ENCODE measurements around the gene MOAP1. TPM values are rescaled to one million over a fixed set of nuclear protein-coding genes. Genes with fewer than 3 reads are reported as not detected.
A peak's percentile ranks its signal among the peaks of the same experiment; 100 is the strongest.
"Not testable (repeated sequence)": the region's sequence is repeated elsewhere in the genome, so short reads cannot be mapped to it uniquely, and the experiment has no call there.

MOAP1 gene
- polyA plus RNA-seq (2011; rRNA removed) (16.7 and 21.0 TPM in 2 replicates), polyA minus RNA-seq (2011; rRNA and poly(A)+ RNA removed) (5.8 and 7.4 TPM in 2 replicates)

GRCh38 chr14:93184391-93185348 is at the start of gene MOAP1, which contains the start of gene LYSET:
Gene MOAP1, minus strand, starts transcription at chr14:93184897. Its CDS starts 655 bp downstream, at chr14:93184242.
Gene LYSET, plus strand, starts transcription at chr14:93185317. Its CDS starts 89 bp downstream, at chr14:93185406.
- no peaks in the 10 kb centered on the region for H3K9me3 ChIP-seq (ENCODE audit: control insufficient read depth, insufficient read depth, low read length)
- ChIA-PET CTCF (interaction anchor here (0.9 to 3.8 kb wide), 4 partner anchors 16 to 358 kb away, joined by 3 to 13 read pairs (median 6); partner anchors contain the start of genes GON7 and UBR7), POLR2A (interaction anchor here (0.6 to 1.9 kb wide), 6 partner anchors 10 to 216 kb away, joined by 3 to 12 read pairs (median 6); partner anchors contain the start of genes GON7, ITPK1 and UBR7)
- peak; percentile 36 for DNase-seq (ENCODE audit: low read depth, low spot score)
- H3K27ac ChIP-seq (ENCODE audit: low read depth, low read length) = peak within 1 kb of the TSS; percentile 69
- TF ChIP-seq CTCF (IDR thresholded peaks at IDR 0.05; ENCODE audit: low read depth, low read length) = no peak
- H3K27me3 ChIP-seq (ENCODE audit: control insufficient read depth, insufficient read depth, low read length) = no peaks in the 10 kb centered on the region
- peak within 1 kb of the TSS; percentile 98 for H3K4me3 ChIP-seq (ENCODE audit: low read depth, low read length)

- DNase-seq (ENCODE audit: low read depth, low spot score); H3K27ac ChIP-seq (ENCODE audit: low read depth, low read length); H3K27me3 ChIP-seq (ENCODE audit: control insufficient read depth, insufficient read depth, low read length); H3K9me3 ChIP-seq (ENCODE audit: control insufficient read depth, insufficient read depth, low read length); POLR2A ChIA-PET; H3K4me3 ChIP-seq (ENCODE audit: low read depth, low read length): not testable (repeated sequence)
- CTCF ChIA-PET = interaction anchor here (1.5 kb wide), 1 partner anchor 14 kb away, joined by 6 read pairs; no protein-coding TSS in a partner anchor
Measured at GRCh38 chr14:93233078-93233477, 48.4 kb upstream of the MOAP1 start.

GRCh38 chr14:93232159-93232558 is 47.5 kb upstream of the MOAP1 start:
- no peak for DNase-seq (ENCODE audit: low read depth, low spot score)
- no peak for TF ChIP-seq CTCF (IDR thresholded peaks at IDR 0.05; ENCODE audit: low read depth, low read length)
- POLR2A ChIA-PET = interaction anchor here (0.8 to 2.0 kb wide), 2 partner anchors 9 to 24 kb away, joined by 3 to 4 read pairs; no protein-coding TSS in a partner anchor
- H3K4me3 ChIP-seq (ENCODE audit: low read depth, low read length) = peak overlapping the region; percentile 73; the same call in 1 of the 2 replicates
- no peaks in the 10 kb centered on the region for H3K27me3 ChIP-seq (ENCODE audit: control insufficient read depth, insufficient read depth, low read length)
- peak overlapping the region; percentile 21 for H3K27ac ChIP-seq (ENCODE audit: low read depth, low read length)
- no peaks in the 10 kb centered on the region; the same call in 1 of the 2 replicates for H3K9me3 ChIP-seq (ENCODE audit: control insufficient read depth, insufficient read depth, low read length)
- CTCF ChIA-PET = interaction anchor here (1.5 kb wide), 1 partner anchor 13 kb away, joined by 6 read pairs; no protein-coding TSS in a partner anchor

- TF ChIP-seq CTCF (IDR thresholded peaks at IDR 0.05; ENCODE audit: low read depth, low read length) = no peak
- ChIA-PET POLR2A (interaction anchor here (0.8 to 2.0 kb wide), 2 partner anchors 9 to 24 kb away, joined by 3 to 4 read pairs; no protein-coding TSS in a partner anchor), CTCF (interaction anchor here (0.6 to 1.5 kb wide), 3 partner anchors 12 to 117 kb away, joined by 3 to 6 read pairs (median 3); no protein-coding TSS in a partner anchor)
- Histone ChIP-seq H3K4me3 (ENCODE audit: low read depth, low read length) (peak overlapping the region; percentile 73), H3K9me3 (ENCODE audit: control insufficient read depth, insufficient read depth, low read length) (no peaks in the 10 kb centered on the region; the same call in 1 of the 2 replicates), H3K27me3 (ENCODE audit: control insufficient read depth, insufficient read depth, low read length) (no peaks in the 10 kb centered on the region), H3K27ac (ENCODE audit: low read depth, low read length) (peak overlapping the region; percentile 75)
- no peak for DNase-seq (ENCODE audit: low read depth, low spot score)
Measured at GRCh38 chr14:93231129-93231979, 46.7 kb upstream of the MOAP1 start.
